HG03439 (cell line): ENCODE results near the gene DMD.
"Not testable (repeated sequence)": the region's sequence is repeated elsewhere in the genome, so short reads cannot be mapped to it uniquely, and the experiment has no call there.

Source experiments
- ATAC-seq: cut with Tn5 transposase; IDR thresholded peaks from one replicate; pipeline ENCODE4 v1.9.1; 2021; ENCODE audit warnings: mild to moderate bottlenecking, moderate library complexity; ENCODE audit not compliant: unreplicated experiment

Gene DMD

DNA sequence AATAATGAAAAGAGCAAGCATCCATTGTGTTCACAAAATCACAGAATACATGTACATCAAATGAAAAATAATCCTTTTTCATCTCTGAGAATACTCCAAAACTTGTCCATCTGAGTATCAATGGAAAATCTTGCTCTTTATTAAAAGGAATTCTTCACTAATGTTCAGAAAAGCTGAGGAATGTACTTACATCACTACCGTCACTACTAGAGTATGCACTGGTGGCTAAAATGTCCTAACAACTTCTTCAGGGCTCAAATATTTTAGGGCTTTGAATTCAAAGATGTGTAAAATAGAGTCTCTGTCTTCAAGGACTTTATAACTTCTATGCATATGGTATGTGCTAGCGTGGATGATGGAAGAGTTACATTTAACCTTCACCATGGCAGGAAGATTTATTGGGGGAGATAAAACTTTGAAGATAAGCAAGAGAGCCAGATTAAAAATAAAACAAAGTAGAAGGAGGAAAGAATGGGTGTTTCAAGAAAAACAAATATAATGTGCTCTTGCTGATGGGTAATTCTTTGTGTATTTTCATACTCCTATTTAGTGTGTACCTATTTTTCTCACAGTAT, 55.1 kb downstream of the DMD start:
- no peak for ATAC-seq

DNA sequence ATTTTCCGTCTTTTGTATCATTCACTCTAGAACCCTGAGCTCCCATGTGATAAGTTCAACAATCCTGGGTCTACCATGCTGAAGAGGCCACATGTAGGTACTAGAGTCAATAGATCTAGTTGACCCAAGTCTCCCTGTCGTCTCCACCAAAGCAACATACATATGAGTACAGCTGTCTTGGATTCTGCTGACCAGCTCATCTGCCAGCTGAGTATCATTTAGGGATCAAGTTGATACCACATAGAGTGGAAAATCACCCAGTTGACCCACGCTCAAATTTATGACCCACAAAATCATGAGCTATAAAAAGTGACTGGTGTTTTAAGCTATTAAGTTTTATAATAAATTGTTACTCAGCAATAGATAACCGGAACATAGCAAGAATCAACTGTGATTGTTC, 61.8 kb downstream of the DMD start:
- no peak for ATAC-seq

- no peak for ATAC-seq
Observed at GRCh38 chrX:33149085-33149484, 62.3 kb downstream of the DMD start.

DNA sequence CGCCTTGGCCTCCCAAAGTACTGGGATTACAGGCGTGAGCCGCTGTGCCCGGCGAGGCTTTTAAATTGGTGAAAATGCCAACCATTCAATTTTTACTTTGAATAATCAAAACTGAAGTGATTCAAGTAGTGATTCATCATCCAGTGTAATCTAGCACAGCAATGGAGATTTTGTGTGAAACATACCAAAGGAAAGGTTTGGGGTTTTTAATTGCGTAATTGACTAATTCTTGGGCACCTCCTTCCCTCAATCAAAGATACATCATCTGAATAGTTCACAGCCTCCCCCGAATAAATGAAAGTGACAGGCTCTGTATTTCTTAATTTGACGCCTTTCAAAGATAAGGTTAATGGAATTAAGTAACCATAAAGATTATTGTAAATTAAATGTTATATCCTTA, 69.0 kb downstream of the DMD start:
- no peak for ATAC-seq

- no peak for ATAC-seq
Observed at GRCh38 chrX:33138677-33139249, 72.6 kb downstream of the DMD start.

DNA sequence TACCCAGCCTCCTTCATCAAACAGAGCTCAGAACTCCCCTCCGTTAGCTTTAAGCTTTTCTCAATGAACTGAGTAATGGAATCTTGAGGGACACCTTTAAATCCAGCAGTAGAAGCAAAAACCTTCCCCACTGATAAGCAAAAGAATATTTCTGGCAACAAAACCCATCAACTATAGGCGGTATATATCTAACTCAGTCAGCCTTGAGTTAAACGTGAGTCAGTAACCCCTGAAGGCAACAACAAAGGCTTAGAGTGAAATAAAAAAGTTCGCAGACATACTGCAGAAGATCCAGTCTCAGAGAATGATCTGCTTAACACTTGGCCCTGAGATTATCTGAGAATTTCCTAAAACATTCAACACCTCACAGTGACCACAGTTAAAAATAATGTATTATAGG, 77.2 kb downstream of the DMD start:
- no peak for ATAC-seq

DNA sequence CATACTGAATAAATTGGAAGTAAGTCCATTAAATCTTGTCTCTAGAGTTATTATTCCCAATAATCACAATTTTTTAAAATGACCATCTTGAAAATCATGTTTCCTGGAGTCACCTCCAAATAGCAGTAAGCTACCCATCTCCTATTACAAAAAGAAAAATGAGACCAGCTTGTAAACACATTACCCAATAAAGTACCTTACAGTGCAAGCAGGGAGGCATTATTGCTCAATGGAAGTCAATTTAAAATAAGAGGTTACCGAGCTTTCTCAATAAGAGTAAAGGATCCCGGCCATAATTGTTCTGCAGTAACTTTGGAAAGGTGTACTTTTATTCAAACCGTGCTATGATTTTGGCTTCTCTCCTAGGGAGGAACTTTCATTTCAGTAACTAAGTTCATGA, 78.0 kb downstream of the DMD start:
- no peak for ATAC-seq

GRCh38 chrX:33132569-33132968, 78.8 kb downstream of the DMD start:
- ATAC-seq, result no peak

GRCh38 chrX:33129607-33130006, 81.7 kb downstream of the DMD start:
- ATAC-seq, result no peak

- no peak for ATAC-seq
Observed at GRCh38 chrX:33128048-33128805, 83.1 kb downstream of the DMD start.

DNA sequence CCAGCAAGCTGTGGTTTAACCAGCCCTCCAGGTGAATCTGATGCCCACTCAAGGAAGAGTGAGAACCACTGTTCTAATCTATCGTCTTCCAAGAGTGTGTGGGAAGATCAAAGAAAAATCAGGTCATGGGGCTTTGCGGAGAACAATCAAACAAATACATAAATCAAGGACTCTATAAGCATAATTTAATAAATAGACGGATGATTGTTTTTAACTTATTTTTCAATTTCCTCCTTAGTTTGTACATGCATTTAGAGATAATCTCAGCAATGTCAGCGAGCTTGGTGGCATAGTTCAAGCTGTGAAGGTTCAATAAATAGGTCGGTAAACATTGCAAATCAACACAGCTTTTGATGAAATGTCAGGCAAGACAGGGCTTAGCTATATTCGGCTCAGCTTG, 84.9 kb downstream of the DMD start:
- no peak for ATAC-seq

DNA sequence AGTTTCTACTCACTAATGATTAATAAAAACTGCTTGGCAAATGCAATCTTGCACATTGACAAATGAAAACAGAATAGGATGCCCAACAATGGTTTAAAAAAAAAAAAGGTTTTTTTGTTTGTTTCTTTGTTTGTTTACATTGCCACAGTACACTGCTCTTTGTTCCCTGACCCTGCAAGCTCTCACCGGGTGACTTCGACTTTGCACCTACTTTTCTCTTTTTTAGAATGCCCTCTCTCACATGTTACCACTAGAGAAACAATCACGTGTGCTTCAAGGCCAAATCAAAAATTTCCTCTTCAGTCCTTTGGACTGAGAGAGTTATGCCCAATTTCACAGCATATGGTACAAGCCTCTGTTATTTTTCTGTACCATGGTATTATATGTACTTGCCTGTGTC, 101.5 kb downstream of the DMD start:
- no peak for ATAC-seq

- ATAC-seq, result no peak
Observed at GRCh38 chrX:33106737-33107136, 104.6 kb downstream of the DMD start.

DNA sequence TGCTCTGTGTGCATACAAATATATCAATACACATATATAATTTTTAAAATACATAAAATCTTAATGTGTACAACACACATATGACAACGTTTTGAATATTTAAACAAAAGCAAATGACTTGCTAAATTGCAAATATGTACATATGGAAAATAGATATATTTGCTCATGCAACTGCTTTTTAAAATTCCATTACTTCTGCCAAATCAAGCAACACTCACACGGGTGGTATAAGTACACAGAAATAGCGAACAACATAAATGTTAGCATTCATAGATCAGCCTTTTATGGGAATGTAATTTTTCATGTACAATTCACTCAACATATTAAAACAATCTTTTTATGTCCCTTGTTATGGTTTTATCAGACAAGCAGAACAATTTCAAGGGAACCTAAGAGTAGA, 116.3 kb downstream of the DMD start:
- ATAC-seq, result no peak

GRCh38 chrX:33087411-33087810, 123.9 kb downstream of the DMD start:
- no peak for ATAC-seq

DNA sequence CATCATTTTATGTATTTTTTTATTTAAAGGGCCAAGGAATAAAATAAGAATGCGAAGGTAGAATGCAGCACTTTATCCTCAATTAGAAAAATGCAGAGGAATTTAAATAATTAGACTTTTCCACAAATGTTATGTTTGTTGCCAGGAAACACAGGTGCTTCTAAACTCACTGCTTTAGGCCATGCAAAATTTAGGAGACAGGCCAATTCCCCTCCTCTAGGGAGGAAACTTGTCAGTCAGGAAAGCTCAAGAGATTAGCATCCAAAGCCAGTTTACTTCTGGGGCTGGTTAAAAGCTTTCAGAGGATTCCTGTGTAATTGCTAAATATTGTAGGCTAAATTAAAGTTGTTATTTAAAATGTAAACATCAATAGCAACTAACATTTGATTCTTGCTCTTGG, 124.5 kb downstream of the DMD start:
- no peak for ATAC-seq

- ATAC-seq, result no peak
Observed at GRCh38 chrX:33082371-33082770, 129.0 kb downstream of the DMD start.

DNA sequence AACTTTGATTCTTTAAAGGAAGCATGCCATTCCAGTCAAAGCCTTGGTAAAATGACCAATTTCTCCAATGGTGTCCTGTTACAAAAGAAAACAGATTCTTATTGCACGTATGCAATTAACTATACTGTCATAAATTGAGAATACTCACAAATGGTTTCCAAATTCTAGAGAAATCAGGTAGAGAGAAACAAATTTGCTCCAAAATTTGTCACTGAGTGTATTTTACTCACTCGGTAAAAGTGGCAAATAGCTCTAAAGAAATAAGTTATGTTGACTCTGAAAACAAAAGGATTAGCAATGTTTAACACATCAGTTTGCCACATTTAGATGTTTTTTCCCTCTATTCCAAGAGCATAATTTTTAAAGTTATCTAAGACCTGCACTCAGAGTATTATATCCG, 133.1 kb downstream of the DMD start:
- ATAC-seq, result no peak

DNA sequence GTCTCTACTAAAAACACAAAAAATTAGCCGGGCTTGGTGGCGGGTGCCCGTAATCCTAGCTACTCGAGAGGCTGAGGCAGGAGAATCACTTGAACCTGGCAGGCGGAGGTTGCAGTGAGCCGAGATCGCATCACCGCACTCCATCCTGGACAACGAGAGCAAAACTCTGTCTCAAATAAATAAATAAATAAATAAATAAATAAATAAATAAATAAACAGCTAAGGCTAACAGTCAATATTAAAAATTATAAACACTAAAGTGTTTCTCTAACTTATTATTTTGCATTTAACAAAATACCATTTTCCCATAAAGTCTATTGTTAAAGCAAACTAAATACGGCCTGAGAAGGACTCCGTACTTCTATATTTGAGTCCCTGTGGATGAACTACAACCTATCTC, 137.7 kb downstream of the DMD start:
- not testable (repeated sequence) for ATAC-seq

DNA sequence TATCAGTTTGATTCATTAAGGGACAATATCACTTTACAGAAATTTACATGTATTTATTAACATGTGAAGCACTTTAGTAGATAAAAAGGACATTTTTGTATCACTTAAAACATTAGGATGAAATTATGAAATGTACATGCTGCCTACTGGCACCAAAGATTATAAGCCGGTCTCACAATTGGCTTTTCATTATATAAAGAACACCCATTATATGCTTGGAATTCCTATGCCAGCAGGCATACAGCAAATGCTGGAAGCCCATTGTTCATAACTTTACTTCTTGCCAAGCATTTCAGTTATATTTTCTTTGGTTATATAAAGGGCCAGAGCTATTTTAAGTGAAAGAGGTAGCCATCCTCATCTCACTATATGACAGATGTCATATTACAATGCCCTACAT, 145.9 kb downstream of the DMD start:
- no peak for ATAC-seq

GRCh38 chrX:33062041-33062440, 149.3 kb downstream of the DMD start:
- ATAC-seq, result no peak

GRCh38 chrX:33053001-33053400, 158.3 kb downstream of the DMD start:
- ATAC-seq, result no peak

DNA sequence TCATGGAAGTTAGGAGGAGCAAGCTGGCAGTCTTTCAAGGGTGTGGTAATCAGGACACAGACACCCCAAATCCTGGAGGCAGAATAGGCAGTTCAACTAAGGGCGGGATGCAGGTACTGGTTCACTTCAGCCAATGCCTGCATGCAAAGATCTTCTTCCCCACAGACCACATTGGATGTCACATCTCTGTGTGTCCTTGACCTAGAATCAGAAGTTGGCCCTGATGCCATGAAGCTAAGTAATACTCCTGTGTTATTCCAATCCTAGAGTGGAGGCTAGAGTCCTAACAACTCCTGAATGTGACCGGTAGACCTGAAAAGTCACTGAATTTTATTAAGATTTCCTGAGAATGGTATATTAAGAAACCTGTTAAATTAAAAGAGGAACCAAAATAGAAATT, 165.5 kb downstream of the DMD start:
- ATAC-seq, result no peak
